Spleen (tissue), 11 donors: ENCODE results near the gene RBM17. TPM values are rescaled to one million over a fixed set of nuclear protein-coding genes. Genes with fewer than 3 reads are reported as not detected.
A peak's percentile ranks its signal among the peaks of the same experiment; 100 is the strongest.

Experiments
- DNase-seq: peaks from one replicate; pipeline ENCODE4 v3.0.0-alpha.2; 2020
- H3K27ac ChIP-seq, 8 donors: fragments of 200-600 bp; sonication (generic) in 7 of 8; 1 replicate in 4 of 8; 2 replicates in 4 of 8; pipeline versions ENCODE4 v1.5.0 to v1.8.0; 2016 to 2021; ENCODE audit warnings: inconsistent platforms in 4 of 8, mild to moderate bottlenecking in 4 of 8, moderate library complexity in 1 of 8
- H3K27me3 ChIP-seq, 7 donors: fragments of 200-600 bp; sonication (generic) in 6 of 7; replicated peaks in 1 of 7; 1 replicate in 4 of 7; 2 replicates in 3 of 7; pipeline versions ENCODE4 v1.5.0 to v1.8.0; 2016 to 2021; ENCODE audit warnings: inconsistent platforms in 3 of 7, mild to moderate bottlenecking in 1 of 7
- H3K36me3 ChIP-seq, 6 donors: fragments of 200-600 bp; sonication (generic) in 5 of 6; 1 replicate in 4 of 6; 2 replicates in 2 of 6; pipeline versions ENCODE4 v1.5.0 to v1.8.0; 2016 to 2021; ENCODE audit warnings: inconsistent platforms in 2 of 6
- H3K4me1 ChIP-seq, 6 donors: fragments of 200-600 bp; sonication (generic) in 5 of 6; 1 replicate in 3 of 6; 2 replicates in 3 of 6; pipeline versions ENCODE4 v1.5.0 to v1.8.0; 2016 to 2021; ENCODE audit warnings: inconsistent platforms in 3 of 6
- H3K4me3 ChIP-seq, 8 donors: fragments of 200-600 bp; sonication (generic) in 7 of 8; 1 replicate in 4 of 8; 2 replicates in 4 of 8; pipeline versions ENCODE4 v1.5.0 to v1.8.0; 2016 to 2021; ENCODE audit warnings: inconsistent platforms in 4 of 8, mild to moderate bottlenecking in 4 of 8, moderate library complexity in 2 of 8
- H3K9me3 ChIP-seq, 8 donors: fragments of 200-600 bp; sonication (generic) in 7 of 8; 1 replicate in 4 of 8; 2 replicates in 4 of 8; pipeline versions ENCODE4 v1.5.0 to v1.8.0; 2016 to 2021; ENCODE audit warnings: inconsistent platforms in 4 of 8
- CTCF ChIP-seq, 11 experiments: fragments of 200-600 bp in 7 of 11; fragments of 450-650 bp in 4 of 11; sonication (generic) in 4 of 11; IDR thresholded peaks in 8 of 11; conservative IDR thresholded peaks in 3 of 11; 1 replicate in 7 of 11; 2 replicates in 4 of 11; pipeline versions ENCODE4 v1.4.0 to v1.8.0; 2016 to 2021; ENCODE audit warnings: antibody characterized with exemption in 11 of 11, inconsistent platforms in 4 of 11, mild to moderate bottlenecking in 1 of 11
- POLR2A ChIP-seq, 3 donors: fragments of 450-650 bp; IDR thresholded peaks; one replicate each; pipeline ENCODE4 v1.5.1; 2017; ENCODE audit warnings: antibody characterized with exemption in 3 of 3, mild to moderate bottlenecking in 1 of 3
- POLR2AphosphoS5 ChIP-seq, 3 donors: sonication (generic); formaldehyde crosslinking; IDR thresholded peaks; one replicate each; pipeline ENCODE4 v1.5.1; 2017; ENCODE audit warnings: antibody characterized with exemption in 3 of 3
- WGBS, 5 donors: extraction: QIAGEN DNeasy Blood & Tissue Kit in 3 of 5; methylation state at CpG; one replicate each; pipeline versions ENCODE4 v1.1.5 to v1.1.7; 2013 to 2018; 5-methylcytosine and 5-hydroxymethylcytosine counted together
- intact Hi-C: fragments of 100-400 bp; cut with DNase I; formaldehyde crosslinking; loops from one replicate; pipeline ENCODE4 v1.15.0; 2023; ENCODE audit warnings: low total_unique reads
- polyA plus RNA-seq, 3 donors: library from polyadenylated mRNA; stranded (reverse); fragments of 200-250 nt; gene quantifications; one replicate each; pipeline ENCODE4 v1.2.1, GENCODE V29; 2013
- total RNA-seq, 7 donors: library from RNA; depleted of rRNA in 3 of 7; stranded (reverse); fragments of >200 nt in 3 of 7; fragmentation: NEBNext Ultra II Directional in 4 of 7; extraction: Animal tissue kit (Norgen Biotek cat#: 25700) in 4 of 7; gene quantifications; one replicate each; pipeline versions ENCODE4 v1.1.0 to v1.2.1, GENCODE V29; 2016 to 2021
- donor health status: healthy with polysubstance abuse.
- donor health status: DM: no; HTN: no; CAD: no; lungs with moderate emphysema.
- donor health status: DM: no; HTN: no; CAD: no.
- donor health status: Bipolar disorder and iron deficiency.
- donor health status: healthy.
- donor health status: DM: no; HTN: no; CAD: no.
- donor health status: DM: yes; HTN: yes; CAD: no.

Gene RBM17
- total and polyA plus RNA-seq, 10 donors: 63.1 to 140 (median 111) TPM

- no peak for DNase-seq
- no peaks in the 10 kb centered on the region for H3K27me3 ChIP-seq
- 84 to 90% (median 87%) methylated on average over 13 to 14 of the region's 14 CpGs for WGBS, 5 donors
- peaks cover 33 to 85% (median 56%) of the 10 kb centered on the region in 6 donors for H3K4me1 ChIP-seq
- intact Hi-C loops: no loop called here
- peak overlapping the region in 3 of 8 donors; percentile 30 to 70 (median 50) for H3K27ac ChIP-seq
- TF ChIP-seq POLR2A (IDR thresholded peaks at IDR 0.05) (no peak), CTCF (IDR thresholded peaks at IDR 0.05 in 8 of 11, conservative IDR thresholded peaks at IDR 0.05 in 3 of 11) (no peak), POLR2AphosphoS5 (IDR thresholded peaks at IDR 0.05) (no peak)
- H3K9me3 ChIP-seq: no peaks in the 10 kb centered on the region
- no peaks in the 10 kb centered on the region for H3K36me3 ChIP-seq
- no peak overlapping the region for H3K4me3 ChIP-seq
These were observed 41.8 kb upstream of the RBM17 start for GRCh38 chr10:6046773-6047611.

GRCh38 chr10:6047847-6048246 lies 41.0 kb upstream of the RBM17 start:
- 83 to 95% (median 91%) methylated on average over 7 of the region's 7 CpGs for WGBS, 5 donors
- H3K4me1 ChIP-seq: peaks cover 42 to 94% (median 64%) of the 10 kb centered on the region in 6 donors
- no peaks in the 10 kb centered on the region for H3K27me3 ChIP-seq
- DNase-seq: no peak
- H3K4me3 ChIP-seq: no peak overlapping the region
- intact Hi-C loops: no loop called here
- H3K9me3 ChIP-seq: no peaks in the 10 kb centered on the region
- peak overlapping the region in 3 of 8 donors; percentile 84 to 94 (median 88) for H3K27ac ChIP-seq
- no peaks in the 10 kb centered on the region for H3K36me3 ChIP-seq
- TF ChIP-seq POLR2AphosphoS5 (IDR thresholded peaks at IDR 0.05) (peak in 1 of 3 donors; percentile 22), POLR2A (IDR thresholded peaks at IDR 0.05) (no peak)

GRCh38 chr10:6048281-6049030 lies 40.4 kb upstream of the RBM17 start:
- DNase-seq: no peak
- H3K4me1 ChIP-seq: peaks cover 48 to 96% (median 70%) of the 10 kb centered on the region in 6 donors
- no peaks in the 10 kb centered on the region for H3K9me3 ChIP-seq
- WGBS, 5 donors: 93 to 98% (median 95%) methylated on average over 7 of the region's 7 CpGs
- no peaks in the 10 kb centered on the region for H3K36me3 ChIP-seq
- intact Hi-C loops: no loop called here
- peak overlapping the region; percentile 22 to 94 (median 85) for H3K27ac ChIP-seq
- TF ChIP-seq CTCF (IDR thresholded peaks at IDR 0.05 in 8 of 11, conservative IDR thresholded peaks at IDR 0.05 in 3 of 11) (no peak), POLR2A (IDR thresholded peaks at IDR 0.05) (no peak)
- H3K27me3 ChIP-seq: no peaks in the 10 kb centered on the region
- H3K4me3 ChIP-seq: no peak overlapping the region

GRCh38 chr10:6049031-6049400 lies 39.8 kb upstream of the RBM17 start:
- intact Hi-C loops: no loop called here
- no peak for TF ChIP-seq POLR2A (IDR thresholded peaks at IDR 0.05)
- TF ChIP-seq CTCF (IDR thresholded peaks at IDR 0.05 in 8 of 11, conservative IDR thresholded peaks at IDR 0.05 in 3 of 11): no peak
- TF ChIP-seq POLR2AphosphoS5 (IDR thresholded peaks at IDR 0.05): no peak
- no peaks in the 10 kb centered on the region for H3K27me3 ChIP-seq
- WGBS, 5 donors: 66 to 94% (median 84%) methylated on average over 2 of the region's 2 CpGs
- no peaks in the 10 kb centered on the region for H3K36me3 ChIP-seq
- peaks cover 53 to 96% (median 76%) of the 10 kb centered on the region in 6 donors for H3K4me1 ChIP-seq
- no peak for DNase-seq
- peak overlapping the region; percentile 79 to 94 (median 85) for H3K27ac ChIP-seq
- no peaks in the 10 kb centered on the region for H3K9me3 ChIP-seq
- H3K4me3 ChIP-seq: no peak overlapping the region
